Measurements from ENCODE around the gene ZCCHC7. TPM values are rescaled to one million over a fixed set of nuclear protein-coding genes. Genes with fewer than 3 reads are reported as not detected.

The ZCCHC7 gene
- total and polyA plus RNA-seq, 2 of the 8 experiments (the other 6 are each of a cell fraction or from before 2014, with no cell fraction given): 12.2 to 27.5 TPM

DNA sequence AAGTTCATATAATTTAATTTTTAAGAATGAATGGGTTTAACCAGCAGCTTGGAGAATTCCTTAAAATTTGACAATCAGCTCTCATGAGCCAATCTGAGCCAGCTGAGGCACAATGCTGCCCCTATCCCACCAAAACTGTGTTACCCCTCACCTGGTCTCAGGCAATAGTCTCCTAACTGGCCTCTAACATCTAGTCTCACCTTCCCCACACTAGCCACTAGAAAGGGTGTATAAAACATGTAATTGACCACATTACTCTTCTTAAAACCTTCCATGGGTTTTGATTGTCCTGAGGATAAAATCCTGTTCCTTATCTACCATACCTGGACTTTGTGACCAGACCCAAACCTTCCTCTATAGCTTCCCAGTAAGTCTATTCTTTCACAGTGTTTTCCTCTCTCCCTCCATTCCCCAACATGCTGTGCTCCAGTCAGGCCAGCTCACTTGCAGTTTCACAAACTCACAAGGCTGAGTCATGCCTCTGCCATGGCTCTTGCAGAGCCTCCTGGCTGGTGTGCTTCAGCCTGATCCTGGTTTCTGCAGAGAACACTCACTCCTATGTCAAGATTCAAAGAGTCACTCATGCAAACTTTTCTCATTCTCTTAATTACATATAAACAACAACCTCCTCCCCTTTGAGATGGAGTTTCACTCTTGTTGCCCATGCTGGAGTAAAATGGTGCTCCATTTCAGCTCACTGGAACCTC is 16.0 kb upstream of the ZCCHC7 start (continued):
- TF ChIP-seq, protein P1, sequence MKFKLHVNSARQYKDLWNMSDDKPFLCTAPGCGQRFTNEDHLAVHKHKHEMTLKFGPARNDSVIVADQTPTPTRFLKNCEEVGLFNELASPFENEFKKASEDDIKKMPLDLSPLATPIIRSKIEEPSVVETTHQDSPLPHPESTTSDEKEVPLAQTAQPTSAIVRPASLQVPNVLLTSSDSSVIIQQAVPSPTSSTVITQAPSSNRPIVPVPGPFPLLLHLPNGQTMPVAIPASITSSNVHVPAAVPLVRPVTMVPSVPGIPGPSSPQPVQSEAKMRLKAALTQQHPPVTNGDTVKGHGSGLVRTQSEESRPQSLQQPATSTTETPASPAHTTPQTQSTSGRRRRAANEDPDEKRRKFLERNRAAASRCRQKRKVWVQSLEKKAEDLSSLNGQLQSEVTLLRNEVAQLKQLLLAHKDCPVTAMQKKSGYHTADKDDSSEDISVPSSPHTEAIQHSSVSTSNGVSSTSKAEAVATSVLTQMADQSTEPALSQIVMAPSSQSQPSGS (IDR thresholded peaks at IDR 0.05; ENCODE audit: low read length): no peak
- TF ChIP-seq CEBPB (IDR thresholded peaks at IDR 0.05; ENCODE audit: low read depth, low read length): no peak
- TF ChIP-seq, protein P2, sequence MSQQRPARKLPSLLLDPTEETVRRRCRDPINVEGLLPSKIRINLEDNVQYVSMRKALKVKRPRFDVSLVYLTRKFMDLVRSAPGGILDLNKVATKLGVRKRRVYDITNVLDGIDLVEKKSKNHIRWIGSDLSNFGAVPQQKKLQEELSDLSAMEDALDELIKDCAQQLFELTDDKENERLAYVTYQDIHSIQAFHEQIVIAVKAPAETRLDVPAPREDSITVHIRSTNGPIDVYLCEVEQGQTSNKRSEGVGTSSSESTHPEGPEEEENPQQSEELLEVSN (IDR thresholded peaks at IDR 0.05): no peak
- TF ChIP-seq RBBP5 (IDR thresholded peaks at IDR 0.05; ENCODE audit: borderline replicate concordance, low read depth, low read length): no peak
- TF ChIP-seq TAF7 (optimal IDR thresholded peaks at IDR 0.05; ENCODE audit: borderline replicate concordance, low read depth, low read length): no peak
- TF ChIP-seq ZNF274 (IDR thresholded peaks at IDR 0.05; ENCODE audit: borderline replicate concordance, extremely low read depth, low read length): no peak
- no peak for TF ChIP-seq GABPA (IDR thresholded peaks at IDR 0.05; ENCODE audit: borderline replicate concordance, insufficient read depth, low read length)
- no peak for TF ChIP-seq SP2 (IDR thresholded peaks at IDR 0.05; ENCODE audit: low read length)
